Measurements from ENCODE around the gene FZD10. TPM values are rescaled to one million over a fixed set of nuclear protein-coding genes. Genes with fewer than 3 reads are reported as not detected.

The FZD10 gene
- total RNA-seq, 1 experiment from 2014 or later, result not detected

GRCh38 chr12:130146176-130146931 is 15.9 kb upstream of the FZD10 start:
- ChIA-PET POLR2A (ENCODE audit: unreplicated experiment) (no interaction called here), CTCF (no interaction called here)
- intact Hi-C loops (cut with micrococcal nuclease; ENCODE audit: unreplicated experiment), result no loop called here
- TF ChIP-seq CTCF (conservative IDR thresholded peaks at IDR 0.05), result no peak
- no peak for TF ChIP-seq EZH2 (IDR thresholded peaks at IDR 0.05; ENCODE audit: low read depth)
- Histone ChIP-seq H2AFZ (no peak overlapping the region), H4K20me1 (ENCODE audit: insufficient read depth) (no peaks in the 10 kb centered on the region), H3K4me1 (replicated peaks; ENCODE audit: insufficient read depth) (no peaks in the 10 kb centered on the region), H3K27me3 (ENCODE audit: insufficient read depth, low read depth) (peaks cover 61% of the 10 kb centered on the region), H3K9me3 (ENCODE audit: insufficient read depth, low read depth) (no peaks in the 10 kb centered on the region), H3K36me3 (ENCODE audit: low read depth) (no peaks in the 10 kb centered on the region), H3K9me2 (ENCODE audit: insufficient read depth) (no peaks in the 10 kb centered on the region), H3K4me2 (no peak overlapping the region), H3F3A (ENCODE audit: insufficient read depth, low read depth) (no peaks in the 10 kb centered on the region), H3K27ac (no peak overlapping the region), H3K79me2 (ENCODE audit: low read depth) (no peaks in the 10 kb centered on the region), H3K4me3 (no peak overlapping the region)
- DNase-seq, result no peak
- BruUV-seq (replicated peaks), result no TSS peak

- Histone ChIP-seq H3K4me3 (no peak overlapping the region), H3K4me2 (no peak overlapping the region), H3K9me2 (ENCODE audit: insufficient read depth) (no peaks in the 10 kb centered on the region), H2AFZ (no peak overlapping the region), H4K20me1 (ENCODE audit: insufficient read depth) (no peaks in the 10 kb centered on the region), H3F3A (ENCODE audit: insufficient read depth, low read depth) (no peaks in the 10 kb centered on the region), H3K4me1 (replicated peaks; ENCODE audit: insufficient read depth) (no peaks in the 10 kb centered on the region), H3K9me3 (ENCODE audit: insufficient read depth, low read depth) (no peaks in the 10 kb centered on the region), H3K79me2 (ENCODE audit: low read depth) (no peaks in the 10 kb centered on the region), H3K27ac (no peak overlapping the region), H3K27me3 (ENCODE audit: insufficient read depth, low read depth) (peaks cover 58% of the 10 kb centered on the region), H3K36me3 (ENCODE audit: low read depth) (no peaks in the 10 kb centered on the region)
- intact Hi-C loops (cut with micrococcal nuclease; ENCODE audit: unreplicated experiment), result no loop called here
- CTCF ChIA-PET, result no interaction called here
- BruUV-seq (replicated peaks), result no TSS peak
- no peak for TF ChIP-seq CTCF (conservative IDR thresholded peaks at IDR 0.05)
- no peak for TF ChIP-seq EZH2 (IDR thresholded peaks at IDR 0.05; ENCODE audit: low read depth)
- DNase-seq, result no peak
- POLR2A ChIA-PET (ENCODE audit: unreplicated experiment), result interaction anchor here (0.5 kb wide), 1 partner anchor 540 kb away, joined by 4 read pairs; no protein-coding TSS in a partner anchor
These were observed 14.2 kb upstream of the FZD10 start for GRCh38 chr12:130147875-130148596.

- CTCF ChIA-PET, result no interaction called here
- no TSS peak for BruUV-seq (replicated peaks)
- TF ChIP-seq CTCF (conservative IDR thresholded peaks at IDR 0.05) (no peak), EZH2 (IDR thresholded peaks at IDR 0.05; ENCODE audit: low read depth) (no peak)
These were observed 10.4 kb upstream of the FZD10 start for GRCh38 chr12:130151846-130152245.

More at GRCh38 chr12:130151846-130152245, 10.4 kb upstream of the FZD10 start:
- no peaks in the 10 kb centered on the region for H3F3A ChIP-seq (ENCODE audit: insufficient read depth, low read depth)
- no peaks in the 10 kb centered on the region for H3K36me3 ChIP-seq (ENCODE audit: low read depth)
- H3K27me3 ChIP-seq (ENCODE audit: insufficient read depth, low read depth), result peaks cover 55% of the 10 kb centered on the region
- no peaks in the 10 kb centered on the region for H3K9me3 ChIP-seq (ENCODE audit: insufficient read depth, low read depth)
- intact Hi-C loops (cut with micrococcal nuclease; ENCODE audit: unreplicated experiment), result no loop called here
- H3K27ac ChIP-seq, result no peak overlapping the region
- POLR2A ChIA-PET (ENCODE audit: unreplicated experiment), result no interaction called here
- no peak for DNase-seq
- H3K9me2 ChIP-seq (ENCODE audit: insufficient read depth), result no peaks in the 10 kb centered on the region
- no peaks in the 10 kb centered on the region for H3K4me1 ChIP-seq (replicated peaks; ENCODE audit: insufficient read depth)
- no peaks in the 10 kb centered on the region for H4K20me1 ChIP-seq (ENCODE audit: insufficient read depth)
- no peak overlapping the region for H3K4me3 ChIP-seq
- no peak overlapping the region for H3K4me2 ChIP-seq
- H3K79me2 ChIP-seq (ENCODE audit: low read depth), result no peaks in the 10 kb centered on the region
- H2AFZ ChIP-seq, result no peak overlapping the region
